Fibroblast of pulmonary artery (primary cell): ENCODE results near the gene BAG3.

Experiments used
- DNase-seq: peaks from one replicate; pipeline ENCODE4 v3.0.0-alpha.2; 2010; ENCODE audit warnings: low read depth
- H3K4me3 ChIP-seq: replicated peaks from 2 replicates; pipeline ENCODE4 v1.5.1; 2011; ENCODE audit warnings: low read depth, mild to moderate bottlenecking, control low read depth, low read length, moderate library complexity
- CTCF ChIP-seq: IDR thresholded peaks from 2 replicates; pipeline ENCODE4 v1.5.1; 2011; ENCODE audit warnings: mild to moderate bottlenecking, control low read depth, low read length, inconsistent platforms; ENCODE audit errors: missing control alignments

The BAG3 gene

GRCh38 chr10:119726676-119727261 lies 75.6 kb downstream of the BAG3 start:
- no peak for DNase-seq
- TF ChIP-seq CTCF: no peak
- H3K4me3 ChIP-seq: peak overlapping the region; percentile 63
